Measurements from ENCODE around the gene VTI1A.

Gene VTI1A

DNA sequence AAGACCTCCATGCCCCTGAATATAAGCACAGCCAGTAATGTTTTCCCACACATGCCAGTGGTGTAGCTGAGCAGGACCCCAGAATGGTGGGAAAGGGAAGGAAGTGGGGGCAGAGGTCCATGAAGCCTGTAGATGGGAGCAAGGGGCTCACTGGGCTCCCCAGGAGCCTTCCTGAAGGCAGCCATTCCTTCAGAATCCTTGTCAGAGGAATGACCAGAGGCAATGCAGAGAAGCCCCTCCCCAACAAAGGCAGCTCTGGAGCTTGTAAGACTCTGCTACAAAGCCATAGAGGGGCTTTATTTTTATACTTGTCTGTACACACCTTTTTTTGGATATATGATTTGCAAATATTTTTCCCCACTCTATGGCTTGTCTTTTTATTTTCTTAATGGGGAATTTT lies 338.1 kb downstream of the VTI1A start:
- no peak for DNase-seq (ENCODE audit: low spot score)

GRCh38 chr10:112789248-112789647 lies 342.2 kb downstream of the VTI1A start:
- no peak for DNase-seq (ENCODE audit: low spot score)

- DNase-seq (ENCODE audit: low spot score) = no peak
Observed at GRCh38 chr10:112790030-112790429, 343.0 kb downstream of the VTI1A start.

GRCh38 chr10:112790921-112791320 lies 343.9 kb downstream of the VTI1A start:
- no peak for DNase-seq (ENCODE audit: low spot score)

- DNase-seq (ENCODE audit: low spot score) = no peak
Observed at GRCh38 chr10:112791447-112791846, 344.4 kb downstream of the VTI1A start.

DNA sequence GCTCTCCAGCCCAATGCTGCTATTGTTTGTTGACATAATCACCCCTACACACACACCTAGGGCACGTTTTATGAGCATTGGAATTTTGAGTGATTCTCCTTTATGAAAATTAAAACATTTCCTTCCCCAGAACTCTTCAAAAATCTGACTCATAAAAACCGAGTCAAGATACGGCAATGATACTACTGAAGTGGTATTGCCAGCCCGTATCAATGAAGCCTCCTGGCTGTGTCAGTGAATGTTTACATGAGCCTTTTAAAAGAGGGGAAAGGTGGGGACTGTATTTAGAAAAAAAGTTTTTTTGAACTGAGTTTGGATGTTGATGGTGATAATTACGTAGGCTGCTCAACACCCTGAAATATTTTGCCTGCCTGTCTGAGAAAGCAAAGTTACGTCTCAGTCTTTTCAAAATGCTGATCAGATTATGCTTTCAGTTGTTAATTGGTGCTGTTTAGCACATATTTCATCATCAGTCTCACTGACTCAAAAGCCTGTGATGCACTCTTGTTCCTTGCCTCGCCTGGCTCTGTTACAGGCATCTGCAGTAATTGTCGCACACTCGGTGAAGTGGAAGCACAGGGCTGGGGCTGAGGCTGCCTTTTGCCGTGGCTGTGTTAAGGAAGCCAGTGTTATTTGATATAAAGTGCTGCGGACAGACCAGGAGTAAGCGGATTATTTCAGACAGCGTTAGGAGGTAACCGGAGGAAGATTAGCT lies 345.6 kb downstream of the VTI1A start:
- DNase-seq (ENCODE audit: low spot score) = no peak

- DNase-seq (ENCODE audit: low spot score) = no peak
Observed at GRCh38 chr10:112793202-112793921, 346.3 kb downstream of the VTI1A start.

- DNase-seq (ENCODE audit: low spot score) = no peak
Observed at GRCh38 chr10:112794201-112794600, 347.2 kb downstream of the VTI1A start.

DNA sequence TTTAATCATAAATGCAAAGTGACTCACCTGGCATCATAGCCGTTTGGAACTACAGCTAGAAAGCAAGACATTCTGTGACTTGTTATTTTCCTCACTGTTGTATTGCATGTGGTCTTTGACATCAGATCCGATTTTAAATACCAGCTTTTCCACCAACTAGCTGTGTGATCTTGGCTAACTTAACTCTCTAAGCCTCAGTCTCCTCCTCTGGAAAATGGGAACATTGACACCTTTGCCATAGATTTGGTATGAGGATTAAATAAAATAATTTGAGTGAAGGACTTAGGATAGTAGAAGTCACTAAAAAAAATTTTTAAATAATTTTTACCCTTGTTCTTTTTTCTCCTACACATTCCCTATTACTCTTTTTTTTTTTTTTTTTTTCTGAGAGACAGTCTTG lies 348.1 kb downstream of the VTI1A start:
- DNase-seq (ENCODE audit: low spot score) = no peak

DNA sequence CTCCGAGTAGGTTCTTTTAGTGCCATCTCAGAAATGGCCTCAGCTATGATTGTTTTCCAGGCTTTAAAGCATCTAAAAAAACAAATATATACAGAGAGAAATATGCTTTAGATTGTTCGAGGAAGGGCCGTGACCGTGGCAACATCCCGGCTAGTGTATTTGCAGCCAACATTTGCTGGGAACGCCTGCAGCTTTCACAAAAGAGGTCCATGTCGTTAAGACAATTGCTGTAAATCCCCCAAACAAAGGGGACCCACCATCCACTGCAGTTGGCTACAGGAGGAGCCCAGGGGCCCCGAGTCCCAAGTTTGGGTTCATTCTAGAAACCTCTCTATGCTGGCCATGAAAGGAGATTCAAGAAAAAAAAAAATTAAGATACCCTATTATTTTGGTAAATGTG lies 350.2 kb downstream of the VTI1A start:
- no peak for DNase-seq (ENCODE audit: low spot score)

GRCh38 chr10:112797855-112798254 lies 350.8 kb downstream of the VTI1A start:
- DNase-seq (ENCODE audit: low spot score) = no peak

DNA sequence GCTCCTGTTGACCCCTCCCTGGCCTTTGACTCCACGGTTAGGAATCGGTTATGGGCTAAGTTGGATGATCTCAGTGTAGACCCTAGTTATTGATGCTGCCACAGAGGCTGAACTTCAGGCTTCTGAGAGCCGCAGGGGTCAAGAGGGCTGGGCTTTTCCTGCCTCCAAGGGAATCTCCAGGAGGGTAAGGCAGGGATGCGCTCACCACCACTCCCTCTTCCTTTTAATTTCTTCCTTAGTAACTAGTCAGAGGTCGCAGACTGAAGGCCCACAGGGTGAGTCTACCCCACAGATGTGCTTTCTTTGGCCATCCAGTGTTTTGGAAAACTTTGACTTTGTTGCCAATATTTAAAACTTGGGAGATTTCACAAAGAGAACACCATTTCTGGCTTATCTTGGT lies 352.0 kb downstream of the VTI1A start:
- DNase-seq (ENCODE audit: low spot score) = no peak

DNA sequence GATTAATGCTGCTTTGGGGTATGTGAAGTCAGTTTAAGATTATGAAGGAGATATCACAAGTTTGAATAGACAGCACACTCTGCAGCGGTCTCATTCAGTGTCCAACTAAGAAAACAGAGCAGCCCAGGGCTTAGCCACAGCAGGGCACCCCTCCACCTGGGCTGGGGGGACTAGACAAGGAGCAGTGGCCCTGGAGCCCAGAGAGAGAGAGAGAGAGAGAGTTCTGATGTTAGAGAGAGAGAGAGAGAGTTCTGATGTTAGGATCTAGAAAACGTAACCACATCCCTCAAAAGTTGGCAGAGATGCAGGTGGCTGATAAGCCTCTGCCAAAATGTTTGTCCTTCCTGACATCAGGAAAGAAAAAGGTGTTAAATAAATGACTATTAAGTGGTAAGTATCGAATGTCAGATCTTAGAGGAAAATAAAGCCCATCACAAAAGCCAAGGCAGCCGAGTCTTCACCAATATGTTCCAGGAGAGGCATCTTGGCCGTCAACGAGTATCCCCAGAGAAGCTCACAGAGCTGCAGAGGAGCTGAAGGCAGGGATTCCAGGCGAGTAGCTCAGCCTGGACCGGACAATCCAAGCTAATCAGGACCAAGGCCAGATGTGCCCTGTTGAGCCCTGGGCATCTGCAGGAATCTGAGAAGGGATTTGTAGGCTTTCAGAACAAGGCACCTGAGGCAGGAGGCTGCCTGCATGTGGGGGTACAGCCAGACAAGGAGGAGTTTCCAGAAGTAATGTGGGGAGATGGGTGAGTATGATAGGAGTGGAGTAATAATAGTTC lies 352.9 kb downstream of the VTI1A start:
- DNase-seq (ENCODE audit: low spot score) = no peak

DNA sequence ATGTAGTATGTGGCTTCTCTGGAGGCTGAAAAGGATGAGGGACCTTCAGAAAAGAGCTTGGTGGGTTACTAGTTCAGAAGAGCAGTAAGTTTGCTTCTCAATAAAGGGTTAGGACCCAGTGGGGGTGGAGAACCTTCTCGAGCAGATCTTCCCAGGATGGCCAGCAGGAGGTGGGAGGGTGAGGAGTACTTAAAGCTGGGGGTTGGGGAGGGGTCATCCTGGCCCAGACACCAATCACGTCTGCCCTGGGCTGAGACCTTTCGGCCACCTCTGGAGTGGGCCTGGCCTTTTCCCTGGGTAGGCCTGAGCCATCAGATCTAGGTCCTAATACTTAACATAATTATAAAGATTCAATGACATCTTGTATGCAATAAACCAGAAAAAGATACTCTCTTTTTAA lies 354.0 kb downstream of the VTI1A start:
- DNase-seq (ENCODE audit: low spot score) = no peak

GRCh38 chr10:112801748-112802147 lies 354.7 kb downstream of the VTI1A start:
- no peak for DNase-seq (ENCODE audit: low spot score)

DNA sequence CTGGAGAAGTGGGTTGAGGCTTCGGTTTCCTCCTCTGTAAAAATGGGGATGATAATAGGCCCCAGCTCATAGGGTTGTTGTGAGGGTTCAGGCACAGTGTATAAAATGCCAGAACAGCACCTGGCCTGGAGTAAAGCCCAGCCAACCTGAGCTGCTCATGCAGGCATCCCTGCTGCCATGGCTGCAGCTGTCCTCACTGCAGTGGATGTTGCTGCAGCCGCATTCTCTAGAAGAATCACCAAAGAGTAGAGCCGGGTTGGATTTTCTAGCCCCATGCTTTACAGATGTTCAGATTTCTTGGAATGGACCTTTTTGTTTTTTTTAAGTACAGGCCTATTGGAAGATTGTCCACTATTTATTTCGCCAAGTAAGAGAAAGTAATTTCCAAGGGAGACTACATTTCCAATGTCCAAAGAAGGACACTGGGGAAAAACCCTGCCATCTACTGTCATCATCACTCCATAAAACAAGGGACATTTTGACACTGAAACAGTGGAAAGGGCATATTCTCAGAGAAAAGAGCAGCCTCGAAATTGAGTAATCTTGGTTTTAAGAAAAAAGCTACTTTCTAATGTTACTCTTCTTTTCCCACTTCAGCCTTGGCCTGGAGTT lies 355.5 kb downstream of the VTI1A start:
- no peak for DNase-seq (ENCODE audit: low spot score)

DNA sequence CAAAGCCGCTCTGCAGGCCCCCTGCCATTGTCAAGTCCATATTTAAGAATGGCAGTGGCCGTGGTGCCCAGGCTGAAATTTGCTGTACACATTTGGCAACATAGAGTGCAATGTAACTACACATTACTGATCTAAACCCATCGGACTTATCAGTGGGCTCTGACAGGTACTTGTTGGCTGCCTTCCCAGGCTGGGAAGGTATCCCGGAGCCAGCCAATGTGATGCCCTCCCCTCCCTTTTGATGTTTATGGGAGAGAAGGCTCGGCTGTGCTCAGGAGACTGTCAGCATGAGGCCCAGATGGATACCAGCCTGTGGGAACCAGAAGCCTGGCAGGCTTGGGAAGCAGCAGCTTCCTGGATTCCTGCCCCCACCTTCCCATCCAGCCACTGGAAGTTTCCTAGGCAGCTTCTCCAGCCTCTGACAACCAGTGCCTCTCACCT lies 357.0 kb downstream of the VTI1A start:
- DNase-seq (ENCODE audit: low spot score) = no peak

DNA sequence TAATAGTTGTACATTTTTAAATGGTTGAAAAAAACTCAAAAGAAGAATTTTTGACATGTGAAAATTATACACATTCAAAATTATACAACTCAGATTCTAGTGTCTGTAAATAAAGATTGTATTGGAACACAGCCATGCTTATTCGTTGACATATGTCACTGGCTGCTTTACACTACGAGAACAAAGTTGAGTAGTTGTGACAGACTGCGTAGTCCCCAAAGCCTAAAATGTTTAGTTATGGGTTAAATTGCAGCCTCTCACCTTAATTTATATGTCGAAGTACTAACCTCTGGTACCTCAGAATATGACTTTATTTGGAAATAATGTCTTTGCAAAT lies 358.2 kb downstream of the VTI1A start:
- no peak for DNase-seq (ENCODE audit: low spot score)

- DNase-seq (ENCODE audit: low spot score) = no peak
Observed at GRCh38 chr10:112805701-112806100, 358.7 kb downstream of the VTI1A start.

GRCh38 chr10:112807013-112807412 lies 360.0 kb downstream of the VTI1A start:
- no peak for DNase-seq (ENCODE audit: low spot score)

- DNase-seq (ENCODE audit: low spot score) = no peak
Observed at GRCh38 chr10:112809736-112810135, 362.7 kb downstream of the VTI1A start.

DNA sequence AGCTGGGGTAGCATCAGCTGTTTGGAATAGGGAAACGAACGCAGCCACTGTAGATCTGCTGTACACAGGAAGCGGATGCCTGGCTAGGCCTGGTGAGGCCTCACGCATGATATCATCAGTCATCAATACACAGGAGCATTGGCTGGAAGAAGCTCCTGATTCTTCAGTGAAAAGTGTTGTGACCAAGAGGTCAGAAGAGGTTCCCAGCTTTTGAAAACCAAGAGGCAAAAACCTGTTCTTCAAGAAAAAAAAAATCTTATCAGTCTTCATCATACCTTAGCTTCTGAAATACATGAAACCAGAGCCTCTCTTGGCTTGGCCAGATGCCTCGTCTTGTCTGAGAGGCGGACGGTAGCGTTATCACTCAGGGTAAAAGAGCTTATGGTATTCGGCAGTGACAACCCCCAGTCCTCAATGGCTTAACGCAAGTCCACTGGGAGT lies 363.7 kb downstream of the VTI1A start:
- no peak for DNase-seq (ENCODE audit: low spot score)

Measured in HuH-7 (cell line).